Tibial nerve (tissue), 4 donors: Measurements from ENCODE around the gene CIITA. TPM values are rescaled to one million over a fixed set of nuclear protein-coding genes. Genes with fewer than 3 reads are reported as not detected.

Experiments used
- DNase-seq, 2 donors: peaks; one replicate each; pipeline ENCODE4 v3.0.0-alpha.2; 2019; ENCODE audit warnings: low spot score in 2 of 2
- H3K27ac ChIP-seq, 4 donors: fragments of 200-600 bp; sonication (generic) in 3 of 4; one replicate each; pipeline ENCODE4 v1.5.1; 2017 to 2019; ENCODE audit warnings: mild to moderate bottlenecking in 1 of 4
- H3K27me3 ChIP-seq, 2 donors: fragments of 200-600 bp; sonication (generic) in 1 of 2; one replicate each; pipeline versions ENCODE4 v1.5.1 to v1.6.0; 2017 to 2019
- H3K36me3 ChIP-seq, 3 donors: fragments of 200-600 bp; sonication (generic); one replicate each; pipeline ENCODE4 v1.5.1; 2018 to 2019
- H3K4me1 ChIP-seq, 4 donors: fragments of 200-600 bp; sonication (generic) in 3 of 4; one replicate each; pipeline ENCODE4 v1.5.1; 2017 to 2019
- H3K4me3 ChIP-seq, 4 donors: fragments of 200-600 bp; sonication (generic) in 3 of 4; one replicate each; pipeline ENCODE4 v1.5.1; 2017 to 2019; ENCODE audit warnings: mild to moderate bottlenecking in 1 of 4, moderate library complexity in 1 of 4
- H3K9me3 ChIP-seq, 4 donors: fragments of 200-600 bp; sonication (generic) in 3 of 4; one replicate each; pipeline ENCODE4 v1.5.1; 2017 to 2019
- EP300 ChIP-seq, 2 donors: sonication (generic); formaldehyde crosslinking; IDR thresholded peaks; one replicate each; pipeline ENCODE4 v1.6.1; 2017; ENCODE audit warnings: antibody characterized with exemption in 2 of 2, mild to moderate bottlenecking in 1 of 2
- POLR2A ChIP-seq, 2 donors: fragments of 450-650 bp; IDR thresholded peaks; one replicate each; pipeline ENCODE4 v1.6.1; 2017; ENCODE audit warnings: antibody characterized with exemption in 2 of 2, mild to moderate bottlenecking in 2 of 2, moderate library complexity in 2 of 2
- WGBS, 2 donors: methylation state at CpG; one replicate each; pipeline ENCODE4 v1.1.5; 2018; 5-methylcytosine and 5-hydroxymethylcytosine counted together
- total RNA-seq, 4 donors: library from RNA; depleted of rRNA; stranded (reverse); fragments of >200 nt; gene quantifications; one replicate each; pipeline ENCODE4 v1.1.0, GENCODE V29; 2016
- TF ChIP-seq, protein P1 (sequence below), 5 experiments: fragments of 200-600 bp in 3 of 5; fragments of 450-650 bp in 2 of 5; sonication (generic) in 3 of 5; IDR thresholded peaks; one replicate each; pipeline ENCODE4 v1.5.1; 2016 to 2019; ENCODE audit warnings: antibody characterized with exemption in 5 of 5, mild to moderate bottlenecking in 3 of 5, moderate library complexity in 2 of 5

The CIITA gene
- total RNA-seq, 4 donors from 2014 or later = 7.5 to 38.7 (median 17.8) TPM

- H3K4me1 ChIP-seq = peaks cover 0 to 26% (median 6%) of the 10 kb centered on the region in 4 donors
- H3K27me3 ChIP-seq = no peaks in the 10 kb centered on the region
These were observed 77.9 kb downstream of the CIITA start for GRCh38 chr16:10954903-10955302.

DNA sequence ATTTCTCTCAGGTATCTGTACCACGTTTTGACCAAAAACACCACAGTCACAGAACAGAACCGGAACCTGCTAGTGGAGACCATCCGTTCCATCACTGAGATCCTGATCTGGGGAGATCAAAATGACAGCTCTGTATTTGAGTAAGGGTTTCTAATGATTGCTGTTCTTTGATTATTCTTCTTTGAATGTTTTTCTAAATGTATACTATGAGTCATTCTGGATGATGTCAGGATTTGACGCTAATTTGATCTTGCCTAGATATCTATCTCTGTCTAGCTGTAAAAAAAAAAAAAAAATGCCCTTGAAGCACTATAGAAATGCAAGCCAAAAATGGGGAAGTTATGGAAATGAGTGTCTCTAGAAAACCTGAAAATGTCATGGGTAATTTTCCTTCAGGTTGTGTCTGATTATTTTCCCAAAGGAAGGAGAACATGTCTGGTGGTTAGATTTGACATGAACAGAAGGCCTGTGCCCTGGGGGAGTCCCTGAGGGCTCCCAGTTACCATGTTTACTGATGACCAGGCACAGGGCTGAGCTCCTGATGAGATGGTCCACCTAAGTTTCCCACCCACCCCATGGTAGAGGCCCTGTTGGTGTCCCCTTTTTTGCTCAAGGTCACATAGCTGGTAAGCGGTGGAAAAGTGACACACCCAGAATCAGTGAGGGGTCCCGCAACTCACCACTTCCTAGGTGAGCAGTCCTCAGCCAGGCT, 80.9 kb downstream of the CIITA start:
- Histone ChIP-seq H3K9me3 (no peaks in the 10 kb centered on the region), H3K4me3 (no peak overlapping the region), H3K4me1 (peaks cover 0 to 21% (median 4%) of the 10 kb centered on the region in 4 donors), H3K36me3 (peaks cover 0 to 27% (median 0%) of the 10 kb centered on the region in 3 donors), H3K27ac (no peak overlapping the region), H3K27me3 (no peaks in the 10 kb centered on the region)
- TF ChIP-seq, protein P1, sequence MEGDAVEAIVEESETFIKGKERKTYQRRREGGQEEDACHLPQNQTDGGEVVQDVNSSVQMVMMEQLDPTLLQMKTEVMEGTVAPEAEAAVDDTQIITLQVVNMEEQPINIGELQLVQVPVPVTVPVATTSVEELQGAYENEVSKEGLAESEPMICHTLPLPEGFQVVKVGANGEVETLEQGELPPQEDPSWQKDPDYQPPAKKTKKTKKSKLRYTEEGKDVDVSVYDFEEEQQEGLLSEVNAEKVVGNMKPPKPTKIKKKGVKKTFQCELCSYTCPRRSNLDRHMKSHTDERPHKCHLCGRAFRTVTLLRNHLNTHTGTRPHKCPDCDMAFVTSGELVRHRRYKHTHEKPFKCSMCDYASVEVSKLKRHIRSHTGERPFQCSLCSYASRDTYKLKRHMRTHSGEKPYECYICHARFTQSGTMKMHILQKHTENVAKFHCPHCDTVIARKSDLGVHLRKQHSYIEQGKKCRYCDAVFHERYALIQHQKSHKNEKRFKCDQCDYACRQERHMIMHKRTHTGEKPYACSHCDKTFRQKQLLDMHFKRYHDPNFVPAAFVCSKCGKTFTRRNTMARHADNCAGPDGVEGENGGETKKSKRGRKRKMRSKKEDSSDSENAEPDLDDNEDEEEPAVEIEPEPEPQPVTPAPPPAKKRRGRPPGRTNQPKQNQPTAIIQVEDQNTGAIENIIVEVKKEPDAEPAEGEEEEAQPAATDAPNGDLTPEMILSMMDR (IDR thresholded peaks at IDR 0.05) = no peak
- TF ChIP-seq POLR2A (IDR thresholded peaks at IDR 0.05) (no peak), EP300 (IDR thresholded peaks at IDR 0.05) (no peak)
- DNase-seq = no peak
- 79 to 84% methylated on average over 6 of the region's 6 CpGs for WGBS, 2 donors

More at GRCh38 chr16:10954903-10955302, 77.9 kb downstream of the CIITA start:
- Histone ChIP-seq H3K9me3 (no peaks in the 10 kb centered on the region), H3K27ac (no peak overlapping the region), H3K4me3 (no peak overlapping the region), H3K36me3 (peaks cover 0 to 14% (median 0%) of the 10 kb centered on the region in 3 donors)
- WGBS, 2 donors = 79 to 85% methylated on average over 7 of the region's 7 CpGs
- no peak for DNase-seq
- TF ChIP-seq POLR2A (IDR thresholded peaks at IDR 0.05) (no peak), EP300 (IDR thresholded peaks at IDR 0.05) (no peak)
- TF ChIP-seq, protein P1 (IDR thresholded peaks at IDR 0.05) = no peak

DNA sequence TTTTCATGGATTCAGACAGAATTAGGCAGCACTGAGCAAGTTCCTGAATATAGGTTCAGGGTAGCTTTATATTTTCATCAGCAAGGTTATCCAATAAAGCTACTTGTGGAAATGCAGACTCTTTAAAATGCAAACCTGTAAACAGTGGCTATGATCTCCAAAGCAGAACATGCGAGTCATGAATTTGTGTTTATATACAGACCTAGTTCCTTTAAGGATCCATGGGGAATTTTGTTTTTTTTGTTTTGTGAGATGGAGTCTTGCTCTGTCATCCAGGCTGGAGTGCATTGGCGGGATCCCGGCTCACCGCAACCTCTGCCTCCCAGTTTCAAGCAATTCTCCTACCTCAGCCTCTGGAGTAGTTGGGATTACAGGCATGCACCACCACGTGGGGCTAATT, 82.2 kb downstream of the CIITA start:
- 86 to 91% methylated on average over 5 of the region's 5 CpGs for WGBS, 2 donors

GRCh38 chr16:10961231-10961630, 84.2 kb downstream of the CIITA start:
- Histone ChIP-seq H3K9me3 (no peaks in the 10 kb centered on the region), H3K27ac (peak overlapping the region in 1 of 4 donors; percentile 48), H3K4me3 (no peak overlapping the region), H3K4me1 (peaks cover 0 to 20% (median 3%) of the 10 kb centered on the region in 4 donors), H3K36me3 (peaks cover 0 to 46% (median 0%) of the 10 kb centered on the region in 3 donors), H3K27me3 (no peaks in the 10 kb centered on the region)
- WGBS, 2 donors = 57 to 72% methylated on average over 7 of the region's 7 CpGs
- no peak for TF ChIP-seq POLR2A (IDR thresholded peaks at IDR 0.05)
- no peak for TF ChIP-seq EP300 (IDR thresholded peaks at IDR 0.05)
- TF ChIP-seq, protein P1 (IDR thresholded peaks at IDR 0.05) = no peak
- no peak for DNase-seq

More for the DNA sequence above, 82.2 kb downstream of the CIITA start:
- H3K9me3 ChIP-seq = no peaks in the 10 kb centered on the region
- H3K27me3 ChIP-seq = no peaks in the 10 kb centered on the region
- H3K4me3 ChIP-seq = no peak overlapping the region
- peaks cover 0 to 20% (median 3%) of the 10 kb centered on the region in 4 donors for H3K4me1 ChIP-seq
- H3K36me3 ChIP-seq = peaks cover 0 to 34% (median 0%) of the 10 kb centered on the region in 3 donors
- no peak overlapping the region for H3K27ac ChIP-seq
- no peak for TF ChIP-seq EP300 (IDR thresholded peaks at IDR 0.05)
- TF ChIP-seq POLR2A (IDR thresholded peaks at IDR 0.05) = no peak
- TF ChIP-seq, protein P1 (IDR thresholded peaks at IDR 0.05) = no peak
- no peak for DNase-seq
